Measurements from ENCODE around the gene CA14. TPM values are rescaled to one million over a fixed set of nuclear protein-coding genes. Genes with fewer than 3 reads are reported as not detected.
A peak's percentile ranks its signal among the peaks of the same experiment; 100 is the strongest.

The CA14 gene
- total and polyA plus RNA-seq, 10 donors: not detected

- WGBS, 5 donors: 80 to 93% (median 89%) methylated on average over 6 of the region's 6 CpGs
- Histone ChIP-seq H3K27me3 (replicated peaks in 1 of 7) (peaks cover 0 to 12% (median 0%) of the 10 kb centered on the region in 7 donors), H3K4me3 (no peak overlapping the region), H3K4me1 (peaks cover 4 to 30% (median 24%) of the 10 kb centered on the region in 6 donors), H3K36me3 (peaks cover 0 to 31% (median 0%) of the 10 kb centered on the region in 6 donors), H3K9me3 (no peaks in the 10 kb centered on the region), H3K27ac (peak overlapping the region in 1 of 8 donors; percentile 71)
- DNase-seq: no peak
- intact Hi-C loops (cut with DNase I; ENCODE audit: low total_unique reads): no loop called here
- TF ChIP-seq POLR2AphosphoS5 (IDR thresholded peaks at IDR 0.05): no peak
- TF ChIP-seq CTCF (IDR thresholded peaks at IDR 0.05 in 8 of 11, conservative IDR thresholded peaks at IDR 0.05 in 3 of 11): no peak
- TF ChIP-seq POLR2A (IDR thresholded peaks at IDR 0.05): no peak
Measured at GRCh38 chr1:150280138-150280707, 22.6 kb downstream of the CA14 start.

- TF ChIP-seq POLR2A (IDR thresholded peaks at IDR 0.05) (no peak), CTCF (IDR thresholded peaks at IDR 0.05 in 8 of 11, conservative IDR thresholded peaks at IDR 0.05 in 3 of 11) (peak; percentile 49 to 82 (median 69))
- DNase-seq: peak; percentile 84
- Histone ChIP-seq H3K4me1 (peaks cover 4 to 30% (median 24%) of the 10 kb centered on the region in 6 donors), H3K9me3 (no peaks in the 10 kb centered on the region), H3K27me3 (replicated peaks in 1 of 7) (peaks cover 0 to 12% (median 0%) of the 10 kb centered on the region in 7 donors), H3K27ac (peak overlapping the region; percentile 41 to 77 (median 70)), H3K36me3 (peaks cover 0 to 24% (median 0%) of the 10 kb centered on the region in 6 donors), H3K4me3 (peak overlapping the region; percentile 32 to 77 (median 54))
- intact Hi-C loops (cut with DNase I; ENCODE audit: low total_unique reads): no loop called here
- WGBS, 5 donors: 3 to 5% (median 4%) methylated on average over 15 of the region's 15 CpGs
Measured at GRCh38 chr1:150281221-150281757, 23.7 kb downstream of the CA14 start.

GRCh38 chr1:150281758-150282557 is 24.4 kb downstream of the CA14 start, which contains the start of gene CIART:
TSS of gene CIART (plus strand) at chr1:150282554. CDS start at chr1:150283268, 714 bp downstream.
- peak; percentile 93 for DNase-seq
- intact Hi-C loops (cut with DNase I; ENCODE audit: low total_unique reads): no loop called here

More at GRCh38 chr1:150281758-150282557, 24.4 kb downstream of the CA14 start, which contains the start of gene CIART:
- Histone ChIP-seq H3K9me3 (no peaks in the 10 kb centered on the region), H3K4me1 (peaks cover 4 to 30% (median 24%) of the 10 kb centered on the region in 6 donors), H3K27ac (peak within 1 kb of the TSS; percentile 41 to 77 (median 70)), H3K4me3 (peak within 1 kb of the TSS; percentile 32 to 77 (median 54)), H3K27me3 (replicated peaks in 1 of 7) (peaks cover 0 to 12% (median 0%) of the 10 kb centered on the region in 7 donors), H3K36me3 (peaks cover 0 to 17% (median 0%) of the 10 kb centered on the region in 6 donors)
- TF ChIP-seq POLR2AphosphoS5 (IDR thresholded peaks at IDR 0.05): peak in 2 of 3 donors; percentile 39 to 60
- TF ChIP-seq CTCF (IDR thresholded peaks at IDR 0.05 in 8 of 11, conservative IDR thresholded peaks at IDR 0.05 in 3 of 11): no peak
- WGBS, 5 donors: 1 to 2% (median 2%) methylated on average over 46 of the region's 46 CpGs

Measured in spleen (tissue), 11 donors.